CD4-positive, alpha-beta T cell treated with Interleukin-2 at 100 ng/mL for 4 hours (primary cell): ENCODE results near the gene UEVLD.
"Not testable (repeated sequence)": the region's sequence is repeated elsewhere in the genome, so short reads cannot be mapped to it uniquely, and the experiment has no call there.

Experiments used
- DNase-seq: peaks from one replicate; pipeline ENCODE4 v3.0.0-alpha.2; 2020; ENCODE audit warnings: low spot score

The UEVLD gene

DNA sequence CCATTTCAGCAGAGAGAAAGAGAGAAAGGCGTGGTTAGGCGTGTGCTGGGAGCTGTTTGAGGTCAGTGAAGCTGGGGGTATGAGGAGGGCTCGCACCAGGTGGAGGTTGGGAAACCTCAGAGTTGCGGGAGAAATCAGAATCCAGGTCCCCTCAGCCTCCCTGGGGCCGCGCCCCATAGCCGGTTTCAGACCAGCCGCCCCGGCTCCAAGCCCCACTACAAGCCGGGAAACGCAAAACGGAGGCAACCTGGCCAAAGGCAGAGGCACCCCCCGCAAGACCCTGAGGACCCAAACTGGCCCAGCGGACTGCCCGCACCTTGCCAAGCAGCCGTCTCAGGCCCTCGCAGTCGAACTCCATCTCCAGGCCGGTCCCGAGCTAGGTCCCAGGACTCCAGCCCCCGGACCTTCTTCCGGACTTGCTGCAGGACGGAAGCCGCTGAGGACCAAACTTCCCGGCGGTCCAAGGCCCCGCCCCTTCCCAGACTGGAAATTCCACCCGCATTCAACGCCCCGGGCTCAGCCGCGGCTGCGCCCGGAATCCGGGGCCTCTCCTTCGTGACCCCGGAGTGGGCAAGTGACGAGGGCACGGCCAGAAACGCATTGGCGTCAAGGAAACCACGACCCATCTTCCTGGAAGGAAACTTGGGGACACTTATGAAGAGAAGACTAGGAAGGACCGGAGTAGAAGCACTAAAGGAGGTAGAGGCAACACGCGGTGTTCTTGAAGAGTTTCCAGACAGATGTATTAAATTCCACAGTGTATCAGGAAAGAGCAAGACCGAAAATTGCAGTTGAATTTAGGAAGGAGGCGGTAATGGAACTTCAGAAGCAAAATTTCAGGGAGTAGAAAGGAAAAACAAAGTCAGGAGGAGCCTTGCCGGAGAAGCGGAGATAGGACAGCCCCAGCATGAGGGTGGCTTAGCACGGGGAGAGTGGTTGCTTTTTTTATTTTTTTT is at the start of gene UEVLD:
Gene UEVLD, minus strand, starts transcription at position 438 of the 956 bp plus-strand sequence. Its CDS starts 80 bp downstream, at position 358.
- peak; percentile 53 for DNase-seq

DNA sequence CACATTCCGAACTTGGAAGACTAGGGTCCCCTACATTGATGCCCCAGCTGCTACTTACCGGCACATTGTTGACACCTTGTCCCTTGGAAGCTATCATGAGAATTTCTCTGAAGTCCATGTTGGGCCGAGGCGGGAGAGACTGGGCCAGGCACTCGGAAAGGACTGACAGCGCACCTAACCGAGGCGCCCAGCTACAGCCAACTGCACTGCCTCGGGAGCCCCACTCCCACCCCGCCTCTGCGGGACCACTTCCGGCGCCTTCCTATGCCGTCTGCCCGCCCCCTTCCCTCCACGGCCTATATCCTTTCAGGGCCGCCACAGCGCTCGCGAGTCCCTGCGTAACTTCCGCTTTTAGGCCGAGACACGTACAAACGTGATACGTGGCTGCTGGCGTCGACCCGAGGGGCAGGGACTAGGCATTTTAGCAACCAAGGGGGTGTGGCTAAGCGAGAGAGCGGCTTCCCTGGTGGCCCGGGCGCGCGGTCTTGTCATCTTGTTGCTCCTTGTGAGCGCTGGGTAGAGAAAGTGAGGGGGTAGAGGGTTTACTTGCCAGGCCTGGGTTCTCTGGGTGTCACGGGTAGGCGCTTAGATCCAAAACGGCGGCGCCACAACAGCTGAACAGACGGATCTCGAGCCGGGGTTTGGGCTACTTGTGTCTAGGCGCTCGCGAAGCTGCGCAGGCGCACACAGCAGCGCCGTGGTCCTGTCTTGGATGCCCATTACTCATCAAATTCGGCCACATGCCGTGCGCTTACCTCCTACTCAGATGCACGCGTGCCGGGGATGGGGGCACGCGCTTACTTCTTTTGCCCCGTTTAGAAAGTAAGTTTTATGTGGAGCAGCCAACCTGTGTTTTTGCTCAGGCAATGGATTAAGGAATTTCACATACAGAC is 45.9 kb upstream of the UEVLD start, which contains the start of gene SPTY2D1:
Gene SPTY2D1, minus strand, starts transcription at position 203 of the 893 bp plus-strand sequence. Its CDS starts 85 bp downstream, at position 118.
- peak; percentile 98 for DNase-seq

DNA sequence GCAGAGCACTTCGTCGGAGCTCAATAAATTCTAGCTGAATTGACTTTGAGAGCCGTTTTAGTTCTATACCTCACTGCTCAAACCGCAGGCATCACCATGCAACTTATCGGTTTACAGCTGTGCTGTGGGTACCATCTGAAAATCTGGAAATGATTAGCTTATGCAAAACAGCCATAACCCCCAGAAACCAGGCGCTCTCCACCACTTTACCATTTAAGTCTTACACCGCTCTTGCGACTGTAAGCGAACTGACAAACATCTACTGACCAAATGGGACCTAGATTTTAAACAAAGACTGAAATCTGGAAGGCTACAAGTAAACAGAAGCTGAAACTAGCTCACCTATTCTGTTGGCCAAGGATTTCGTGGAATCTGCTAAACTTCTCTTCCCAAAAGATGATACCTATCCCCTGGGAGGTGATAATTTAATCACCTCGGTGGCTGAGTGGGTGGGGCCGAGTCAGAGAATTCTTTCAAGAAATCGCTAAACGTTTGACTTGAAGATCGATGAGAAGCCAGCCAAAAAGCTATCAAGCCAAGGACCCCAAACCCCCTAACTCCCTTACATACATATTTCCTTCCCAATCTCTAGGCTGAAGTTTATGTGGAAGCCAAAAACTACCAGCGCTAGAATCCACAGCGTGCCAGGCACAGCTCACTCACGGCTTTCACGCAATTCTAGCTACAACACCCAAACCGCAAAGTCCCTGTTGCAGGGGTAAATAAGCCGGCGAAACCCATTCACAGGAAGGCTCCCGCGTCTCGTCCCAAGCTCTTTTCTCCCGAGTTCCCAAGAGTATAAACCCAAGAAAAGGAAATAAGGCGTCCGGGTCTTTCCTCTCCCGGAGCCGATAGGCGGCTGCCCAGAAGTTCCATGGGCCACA is 45.0 kb upstream of the UEVLD start:
- peak; percentile 20 for DNase-seq

DNA sequence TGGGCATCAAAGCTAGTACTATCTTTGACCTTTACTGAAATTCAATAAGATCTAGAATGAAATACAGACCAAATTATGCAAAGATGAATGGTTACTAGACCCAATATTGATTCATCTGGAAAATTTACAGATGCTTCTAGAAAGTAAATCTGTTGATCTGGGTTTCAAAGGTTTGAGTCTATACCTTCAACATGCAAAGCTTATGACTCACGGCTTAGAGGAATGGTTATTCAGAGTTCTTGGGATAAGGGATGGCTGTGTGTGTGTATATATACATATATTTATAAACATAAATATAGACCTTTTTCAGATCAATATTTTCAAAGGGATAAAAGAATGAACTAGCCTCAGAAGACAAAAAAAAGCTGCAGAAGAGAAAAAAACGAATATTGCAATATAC is 44.3 kb upstream of the UEVLD start:
- peak; percentile 18 for DNase-seq

DNA sequence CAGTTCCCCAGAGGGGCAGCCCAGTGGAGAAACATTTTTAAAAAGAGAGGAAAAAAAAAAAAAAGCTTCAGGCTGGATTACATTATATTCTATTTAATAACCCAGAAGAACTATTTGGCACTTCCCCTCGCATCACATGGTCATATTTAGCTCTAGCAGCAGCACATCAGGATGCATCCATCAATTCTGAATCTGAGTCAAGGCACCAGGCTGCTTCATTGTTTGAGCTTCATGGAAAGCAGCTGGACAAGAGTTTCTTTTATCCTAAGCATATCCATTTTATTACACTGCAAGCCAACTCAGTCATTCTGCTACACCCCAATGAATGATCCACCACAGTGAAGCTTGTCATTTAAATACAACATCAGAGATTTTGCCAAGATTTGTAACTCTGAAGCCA is 35.6 kb upstream of the UEVLD start:
- DNase-seq: no peak

DNA sequence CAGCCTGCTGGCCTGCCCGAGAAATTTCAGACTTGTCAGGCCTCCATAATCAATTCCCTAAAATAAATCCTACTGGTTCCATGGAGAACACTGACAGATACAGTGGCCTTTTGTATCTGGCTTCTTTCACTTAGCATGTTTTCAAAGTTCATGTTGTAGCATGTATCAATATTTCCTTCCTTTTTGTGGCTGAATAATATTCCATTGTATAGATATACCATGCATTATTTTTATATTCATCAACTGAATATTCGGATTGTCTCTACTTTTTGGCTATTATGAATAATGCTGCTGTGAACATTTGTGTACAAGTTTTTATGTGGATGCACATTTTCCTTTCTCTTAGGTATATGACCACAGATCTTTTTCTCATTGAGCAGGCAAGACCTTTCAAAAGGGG is 35.2 kb upstream of the UEVLD start:
- DNase-seq: no peak

DNA sequence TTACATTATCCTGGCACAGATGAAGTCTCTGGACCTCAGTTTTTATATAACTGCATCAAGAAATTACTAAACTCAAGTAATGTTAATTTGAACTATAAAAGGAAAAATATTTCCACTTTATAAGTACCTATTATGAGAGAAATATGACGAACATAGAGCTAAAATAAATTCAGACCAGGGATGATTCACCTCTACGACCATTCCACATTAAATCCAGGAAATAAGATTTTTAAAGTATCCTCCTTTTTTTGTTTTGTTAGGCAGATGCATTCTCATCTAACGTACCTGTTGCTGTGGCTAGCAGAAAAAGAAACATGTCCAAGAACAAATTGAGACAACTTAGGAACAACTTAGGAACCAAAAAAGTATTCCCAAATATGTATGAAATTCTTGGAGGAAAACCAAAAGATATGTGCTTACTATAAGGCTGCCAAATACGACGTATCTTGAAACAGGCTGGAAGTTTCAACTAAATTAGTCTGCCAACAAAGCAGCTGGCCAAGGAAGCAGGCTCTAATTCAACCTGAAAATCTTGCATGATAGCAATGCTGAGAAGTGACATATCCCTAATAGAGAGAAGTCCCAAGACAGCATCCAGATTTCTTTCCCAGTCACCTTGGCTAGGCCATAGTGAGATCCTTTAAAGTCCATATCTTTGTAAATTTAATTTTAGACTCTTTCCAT is 29.9 kb upstream of the UEVLD start:
- DNase-seq: no peak

DNA sequence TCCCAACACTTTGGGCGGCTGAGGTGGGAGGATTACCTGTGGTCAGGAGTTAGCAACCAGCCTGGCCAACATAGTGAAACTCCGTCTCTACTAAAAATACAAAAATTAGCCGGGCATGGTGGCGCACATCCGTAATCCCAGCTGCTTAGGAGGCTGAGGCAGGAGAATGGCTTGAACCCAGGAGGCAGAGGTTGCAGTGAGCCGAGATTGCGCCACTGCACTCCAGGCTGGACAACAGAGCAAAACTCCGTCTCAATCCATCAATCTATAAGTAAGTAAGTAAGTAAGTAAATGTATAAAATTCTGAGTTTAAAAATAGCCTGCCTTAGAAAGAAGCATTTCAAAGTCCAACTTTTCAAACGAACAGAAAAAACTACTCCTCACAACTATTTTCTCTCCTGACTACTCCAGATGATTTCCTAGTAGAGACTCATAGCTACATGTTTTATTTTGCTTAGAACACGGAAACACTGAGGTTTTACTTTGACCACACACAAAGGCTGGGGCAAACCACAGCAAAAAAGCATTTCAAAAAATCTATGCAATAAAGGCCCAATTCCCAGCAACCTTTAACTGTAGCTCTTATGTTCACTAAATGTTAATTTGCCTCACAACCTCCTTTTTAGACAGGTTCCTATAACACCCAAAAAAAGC is 29.3 kb upstream of the UEVLD start:
- DNase-seq: peak; percentile 75

DNA sequence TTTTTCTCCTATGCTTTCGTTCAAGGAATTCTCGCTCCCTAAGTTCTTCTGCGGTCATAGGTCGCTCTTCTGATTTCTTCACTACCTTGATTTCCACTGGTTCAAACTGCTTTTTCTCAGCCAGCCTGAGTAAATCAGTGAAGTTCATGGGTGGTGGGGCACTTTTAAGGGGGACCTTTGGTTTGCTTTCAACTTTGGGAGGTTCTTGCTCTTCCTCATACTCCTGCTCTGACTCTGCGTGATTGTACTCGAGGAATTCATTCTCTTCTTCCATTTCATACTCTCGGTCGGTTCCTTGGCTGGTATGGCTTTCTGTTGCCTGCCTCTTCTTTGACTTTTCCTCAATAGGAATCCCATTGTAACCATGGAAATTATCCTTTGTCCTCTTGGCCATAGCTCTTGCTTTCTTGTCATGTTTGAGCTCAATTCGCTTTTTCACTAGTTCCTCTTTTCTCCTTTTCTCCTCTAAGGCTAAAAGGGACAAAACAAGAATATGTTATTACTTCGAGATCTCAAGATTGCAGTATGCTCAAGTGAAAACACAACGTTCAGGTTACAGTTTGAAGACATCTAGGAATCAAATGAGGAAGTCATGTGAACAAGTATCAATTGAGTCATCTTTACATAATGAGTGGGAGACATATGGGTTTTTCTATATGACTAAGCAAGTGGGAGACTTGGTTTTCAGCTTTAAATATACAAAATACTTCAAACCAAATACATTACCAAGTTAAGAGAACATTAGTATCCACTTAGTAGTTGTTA is 27.3 kb upstream of the UEVLD start:
- DNase-seq: peak; percentile 44

DNA sequence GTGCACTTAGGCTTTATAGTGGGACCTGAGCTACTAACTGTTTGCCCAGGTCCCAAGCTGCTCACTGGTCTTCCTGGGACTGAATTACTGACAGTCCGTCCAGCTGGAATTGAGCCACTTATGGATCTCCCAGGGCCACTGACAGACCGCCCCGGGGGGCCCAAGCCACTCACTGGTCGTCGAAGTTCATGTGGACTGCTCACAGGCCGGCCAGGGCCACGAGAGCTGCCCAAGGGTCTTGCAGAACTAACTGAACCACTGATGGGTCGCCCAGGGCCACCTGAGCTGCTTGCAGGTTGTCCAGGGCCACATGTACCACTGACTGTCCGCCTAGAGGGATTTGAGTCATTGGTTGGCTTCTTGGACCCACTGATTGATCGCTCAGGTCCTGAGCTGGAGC is 26.1 kb upstream of the UEVLD start:
- DNase-seq: no peak

DNA sequence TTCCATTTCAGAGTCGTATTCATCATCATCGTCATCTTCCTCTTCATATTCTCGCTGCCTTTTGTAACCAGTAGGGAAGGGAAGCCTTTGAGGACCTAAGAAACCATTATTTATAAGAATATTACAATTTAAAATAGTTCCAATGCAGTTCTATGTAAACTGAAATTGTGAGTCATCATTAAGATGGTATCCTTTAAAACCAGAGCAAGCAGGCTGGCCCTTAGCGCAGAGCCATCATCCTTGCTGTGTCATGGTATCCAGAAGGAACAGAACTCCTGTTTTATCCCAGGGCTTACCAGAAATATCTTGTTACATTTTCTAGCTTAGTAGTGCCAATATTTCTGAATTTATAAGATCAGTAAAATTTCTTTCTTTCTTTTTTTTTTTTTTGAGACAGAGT is 23.9 kb upstream of the UEVLD start:
- no peak for DNase-seq

DNA sequence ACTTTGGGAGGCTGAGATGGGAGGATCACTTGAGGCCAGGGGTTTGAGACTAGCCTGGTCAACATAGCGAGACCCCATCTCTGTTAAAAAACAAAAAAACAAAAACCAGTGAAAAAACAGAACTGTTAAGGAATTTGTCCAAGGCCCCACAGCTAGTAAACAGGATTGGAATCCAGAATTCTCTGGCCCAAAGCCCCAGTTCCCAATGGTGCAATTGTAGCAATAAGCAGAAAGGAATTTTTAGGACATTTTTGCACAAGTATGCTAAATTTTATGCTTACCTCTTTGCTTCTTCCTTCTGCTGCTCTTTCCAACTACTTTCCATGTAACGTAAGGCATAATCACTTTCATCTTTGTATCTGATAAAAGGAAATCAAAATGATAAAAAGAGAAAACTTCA is 22.7 kb upstream of the UEVLD start:
- no peak for DNase-seq

DNA sequence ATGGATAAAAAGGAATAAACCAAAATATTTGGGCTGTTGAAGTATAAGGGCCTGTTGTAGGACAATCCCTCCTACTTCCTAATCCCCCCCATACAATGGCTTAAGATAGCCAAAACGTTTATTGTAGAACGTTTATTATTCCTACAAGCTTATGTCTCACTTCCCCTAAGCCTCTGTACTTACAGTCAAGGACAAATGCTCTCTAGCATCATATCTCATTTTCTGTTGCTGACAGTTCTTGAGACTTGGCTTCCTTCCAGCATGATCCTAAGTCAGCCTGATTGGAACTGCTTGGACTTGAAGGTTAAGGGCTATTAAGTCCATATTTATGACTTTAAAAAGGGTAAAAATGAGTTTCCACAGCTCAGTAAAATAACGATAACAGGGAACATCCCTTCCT is 19.8 kb upstream of the UEVLD start:
- no peak for DNase-seq

DNA sequence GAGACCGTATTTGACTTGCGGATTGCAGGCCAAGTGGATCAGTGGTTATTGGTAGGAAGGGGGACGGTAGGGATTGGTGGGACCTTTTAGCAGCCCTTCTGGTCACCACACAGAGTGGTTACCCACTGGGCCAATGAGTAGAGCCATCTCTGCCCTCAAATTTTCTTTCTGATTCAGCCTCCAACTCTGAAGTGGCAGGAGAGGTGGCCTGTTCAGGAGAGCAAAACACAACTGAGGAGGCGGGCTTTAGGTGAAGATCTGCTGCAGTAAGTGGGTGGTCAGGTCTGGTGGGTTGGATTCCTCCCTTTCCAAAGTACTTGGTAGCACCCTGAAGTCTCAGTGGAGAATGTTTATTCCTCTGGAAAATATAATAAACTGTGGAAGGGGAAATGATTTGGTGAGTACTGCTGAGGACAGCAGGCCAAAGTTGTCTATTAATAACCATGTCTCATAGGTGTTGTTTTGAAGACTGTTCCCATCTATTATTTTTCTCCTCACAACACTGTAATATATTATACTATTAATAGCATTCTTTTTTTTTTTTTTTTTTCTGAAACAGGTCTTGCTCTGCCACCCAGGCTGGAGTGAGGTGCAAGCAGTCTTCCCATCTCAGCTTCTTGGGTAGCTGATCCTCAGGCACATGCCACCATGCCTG is 12.5 kb upstream of the UEVLD start:
- DNase-seq: no peak

DNA sequence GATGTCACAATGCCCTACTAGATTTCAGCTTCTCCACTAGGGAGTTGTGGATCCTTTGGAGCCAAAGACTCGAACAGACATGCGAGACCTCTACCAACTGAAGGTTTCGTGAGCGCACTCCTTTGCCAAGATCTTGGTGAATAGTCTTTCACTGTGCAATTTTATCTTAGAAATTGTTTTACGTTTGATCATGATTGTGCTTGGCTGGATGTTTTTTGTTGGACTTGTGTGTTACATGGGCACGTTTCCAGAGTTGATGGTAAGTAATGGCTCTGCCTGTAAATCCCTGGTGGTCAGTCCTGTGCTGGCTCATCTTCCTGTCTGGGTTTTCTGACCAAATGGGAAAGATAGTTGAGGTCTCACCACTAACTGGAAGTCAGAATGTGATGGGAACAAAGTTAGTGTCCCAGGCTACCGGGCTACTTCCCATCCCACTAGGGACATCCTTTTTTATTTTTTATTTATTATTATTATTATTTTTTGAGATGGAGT is 11.3 kb upstream of the UEVLD start, which contains the start of gene MISFA:
Gene MISFA, plus strand, starts transcription at position 51 of the 492 bp plus-strand sequence. Its CDS starts 140 bp downstream, at position 191.
- DNase-seq: no peak

DNA sequence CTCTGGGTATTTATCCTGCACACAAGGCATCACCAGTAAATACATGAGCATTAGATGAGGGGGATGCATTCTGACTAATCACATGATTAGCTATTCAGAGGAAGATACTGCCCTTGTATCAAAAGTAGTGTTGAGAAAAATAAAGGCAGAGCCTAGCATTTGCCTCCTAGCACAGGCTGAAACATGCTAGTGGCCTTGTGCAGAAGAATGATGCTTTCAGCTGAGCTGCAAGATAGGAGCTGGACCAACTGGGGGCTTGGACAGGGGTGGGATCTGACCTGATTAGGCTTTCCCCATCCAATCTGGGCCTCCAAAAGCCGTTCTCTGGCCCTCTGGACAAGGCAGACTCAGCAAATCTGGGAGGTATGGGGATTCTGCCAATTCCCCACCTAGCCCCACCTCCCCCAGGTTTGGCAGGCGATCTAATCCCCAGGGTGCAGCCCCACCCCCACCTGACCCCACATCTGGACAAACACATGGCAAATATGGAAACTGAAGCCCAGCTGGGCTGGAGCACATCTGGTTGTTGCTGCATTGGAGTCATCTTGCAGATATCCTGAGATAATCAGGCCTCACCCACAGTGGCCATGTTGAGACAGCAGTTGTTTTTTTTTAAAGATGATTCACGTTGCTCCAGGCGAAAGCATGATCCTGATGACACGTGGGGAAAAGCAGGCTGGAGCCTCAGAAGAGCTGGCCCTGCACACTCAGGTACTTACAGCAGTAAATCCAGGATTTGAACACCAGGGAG is 6.6 kb upstream of the UEVLD start:
- no peak for DNase-seq

DNA sequence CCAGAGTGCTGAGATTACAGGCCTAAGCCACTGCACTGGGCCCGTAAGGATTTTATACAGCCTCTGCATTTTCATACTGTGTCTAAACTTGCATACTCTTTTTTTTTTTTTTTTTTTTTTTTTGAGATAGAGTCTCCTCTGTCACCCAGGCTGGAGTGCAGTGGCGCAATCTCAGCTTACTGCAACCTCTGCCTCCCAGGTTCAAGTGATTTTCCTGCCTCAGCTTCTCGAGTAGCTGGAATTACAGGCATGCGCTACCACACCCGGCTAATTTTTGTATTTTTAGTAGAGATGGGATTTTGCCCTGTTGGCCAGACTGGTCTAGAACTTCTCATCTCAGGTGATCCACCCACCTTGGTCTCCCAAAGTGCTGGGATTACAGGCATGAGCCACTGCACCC is 5.6 kb upstream of the UEVLD start:
- not testable (repeated sequence) for DNase-seq

DNA sequence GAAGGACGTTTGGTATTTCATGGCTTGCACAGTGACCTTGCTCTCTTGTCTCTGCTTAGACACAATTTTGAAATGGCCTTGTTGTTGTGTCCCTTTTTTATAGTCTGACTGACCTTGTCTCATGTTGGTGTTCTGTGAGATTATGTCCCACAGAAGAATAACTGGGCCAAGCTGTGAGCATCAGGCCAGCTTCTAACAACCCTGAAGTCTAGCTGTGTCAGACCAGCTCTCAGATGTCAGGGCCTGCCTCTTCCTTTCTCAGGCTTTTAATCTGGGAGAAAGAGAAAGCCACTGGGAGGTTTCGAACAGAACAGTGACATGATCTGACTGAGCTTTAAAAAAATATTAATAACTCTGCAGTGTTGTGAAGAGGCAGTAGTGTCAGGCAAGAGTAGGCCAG is 2.0 kb upstream of the UEVLD start:
- no peak for DNase-seq
